ENCODE measurements around the gene MKRN2.
A peak's percentile ranks its signal among the peaks of the same experiment; 100 is the strongest.

MKRN2 gene

DNA sequence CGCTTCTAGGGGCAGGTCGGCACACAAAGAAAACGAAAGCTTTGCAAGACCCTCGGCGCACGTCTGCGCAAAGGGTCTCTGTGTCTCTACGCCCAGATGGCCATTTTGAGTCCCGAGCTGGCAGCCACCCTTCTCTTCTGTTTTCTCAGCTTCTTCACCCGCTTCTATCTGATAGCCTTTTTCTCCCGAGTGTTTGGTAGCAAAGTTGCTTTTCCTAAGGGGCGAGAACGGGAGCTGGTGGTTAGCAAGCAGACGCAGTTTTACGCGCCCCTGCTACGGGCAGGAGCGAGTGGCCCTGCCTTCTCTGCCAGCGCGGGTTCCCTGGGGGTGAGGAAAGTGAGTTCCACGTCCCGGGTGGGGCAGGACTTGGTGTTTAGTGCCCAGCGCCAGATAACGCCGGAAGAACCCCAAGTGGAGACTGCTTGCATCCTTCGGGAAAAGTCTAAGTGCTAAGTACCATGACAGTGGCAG, 2.9 kb upstream of the MKRN2 start:
- peak in 7 of 51 donors; percentile 5 to 20 (median 7) for DNase-seq

DNA sequence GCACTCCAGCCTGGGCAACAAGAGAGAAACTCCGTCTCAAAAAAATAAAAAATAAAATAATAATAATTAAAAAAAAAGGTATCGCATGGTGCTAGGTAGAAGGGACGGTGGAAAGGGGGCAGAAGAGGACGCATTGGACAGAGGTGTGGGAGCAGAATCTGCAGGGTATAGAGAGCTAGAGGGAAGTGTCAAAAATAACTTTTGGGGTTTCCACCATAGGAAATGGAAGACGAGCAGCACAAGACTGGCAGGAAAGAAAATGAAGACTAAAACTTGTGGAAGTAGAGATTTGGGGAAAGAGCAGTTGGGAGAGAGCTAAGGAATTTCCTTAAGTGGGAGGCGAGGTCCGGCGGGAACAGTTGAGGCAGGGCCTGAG, 585 bp upstream of the MKRN2 start:
- DNase-seq, result no peak

DNA sequence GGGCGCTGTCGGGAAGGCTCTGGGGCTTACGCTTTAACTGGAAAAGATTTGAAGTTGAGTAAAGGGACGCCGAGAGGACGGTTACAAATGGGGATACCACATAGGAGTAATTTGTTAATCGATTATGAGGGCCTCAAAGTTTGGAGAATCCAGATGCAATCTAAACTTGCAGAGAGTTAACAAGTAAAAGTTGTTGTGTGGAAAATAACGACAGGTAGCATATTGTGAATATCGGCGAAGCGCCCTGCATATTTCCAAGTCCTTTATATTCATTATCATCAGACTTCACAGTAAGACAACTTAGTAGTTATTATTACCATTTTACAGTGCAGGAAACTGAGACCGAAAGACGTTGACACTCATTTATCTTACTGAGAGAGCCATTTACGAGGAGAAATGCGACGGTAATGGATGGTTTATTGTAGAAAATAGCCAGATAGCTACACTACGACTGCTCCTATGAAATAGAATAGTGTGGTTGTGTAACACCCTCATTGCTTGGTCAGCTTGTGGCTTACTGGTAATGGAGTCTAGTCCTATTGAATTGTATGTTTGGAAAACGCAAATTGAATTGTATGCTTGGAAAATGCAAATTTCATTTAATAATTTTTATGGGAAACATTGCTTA, 700 bp downstream of the MKRN2 start:
- peak in 1 of 51 donors; percentile 72 for DNase-seq

DNA sequence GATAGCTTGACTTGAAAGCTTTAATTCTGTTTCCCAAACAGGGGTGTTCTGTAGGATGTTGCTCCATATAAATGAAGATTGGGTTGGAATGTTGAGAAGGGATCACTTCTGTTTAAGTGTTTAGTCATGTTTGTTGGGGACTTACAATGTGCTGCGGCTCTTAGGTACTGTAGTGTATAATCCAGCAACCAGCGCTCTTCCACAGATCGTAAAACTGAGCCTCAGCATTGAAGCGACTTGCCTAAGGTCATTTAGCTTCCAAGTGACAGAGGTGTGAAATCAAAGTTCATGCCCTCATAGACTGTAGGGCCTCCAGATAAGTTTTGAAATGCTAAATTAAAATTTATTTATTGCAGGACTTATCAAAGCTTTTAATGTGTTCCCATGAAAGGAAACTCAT, 1.8 kb downstream of the MKRN2 start:
- DNase-seq, result no peak

DNA sequence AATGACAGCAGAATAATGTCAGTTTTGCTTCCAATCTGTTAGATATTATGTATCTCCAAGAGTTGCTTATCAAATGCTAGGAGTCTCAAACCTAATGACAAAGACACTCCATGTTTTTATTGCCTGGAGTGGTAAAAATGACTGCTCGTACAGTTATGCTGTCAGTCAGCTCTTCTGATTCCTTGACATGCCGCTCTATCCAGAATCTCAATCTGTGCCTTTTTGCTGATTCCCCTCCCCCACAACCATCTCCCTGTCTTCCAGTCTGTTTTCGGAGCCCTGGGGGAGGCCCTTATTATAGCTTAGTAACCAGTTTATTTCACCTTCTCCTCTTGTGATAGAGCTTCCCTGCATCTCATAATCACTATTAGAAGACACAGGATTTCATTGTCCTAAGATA, 2.6 kb downstream of the MKRN2 start:
- no peak for DNase-seq

DNA sequence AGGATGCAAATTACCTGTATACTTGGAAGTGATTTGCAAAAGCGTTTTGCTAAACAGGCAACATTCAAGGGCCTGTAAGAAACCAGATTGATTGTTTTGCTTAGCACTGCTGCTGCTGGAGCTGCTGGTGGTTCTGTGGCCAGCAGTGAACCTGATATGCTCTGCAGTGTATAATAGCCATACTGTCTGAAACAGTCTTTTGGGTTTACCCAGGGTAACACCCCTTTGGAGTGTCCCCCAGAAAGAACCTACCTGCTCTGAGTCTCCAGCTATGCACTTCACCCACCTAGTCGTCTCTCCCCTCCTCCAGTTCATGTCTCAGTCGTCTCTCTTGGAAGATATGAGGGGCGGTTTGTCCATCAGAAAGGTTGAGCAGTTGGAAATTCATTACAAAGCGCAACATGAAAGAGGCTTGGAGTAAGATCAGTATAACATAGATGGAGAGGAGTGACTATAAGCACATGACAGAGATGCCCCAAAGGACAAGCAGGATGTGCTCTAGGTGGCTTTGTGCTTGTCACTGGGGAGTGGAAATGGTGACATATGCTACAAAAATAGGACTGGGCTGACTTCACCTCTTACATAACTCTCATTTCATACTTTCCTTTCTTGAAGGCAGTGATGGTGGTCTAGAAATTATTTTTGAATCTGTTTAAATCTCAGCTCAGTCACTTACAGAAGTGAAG, 3.8 kb downstream of the MKRN2 start:
- DNase-seq, result no peak

DNA sequence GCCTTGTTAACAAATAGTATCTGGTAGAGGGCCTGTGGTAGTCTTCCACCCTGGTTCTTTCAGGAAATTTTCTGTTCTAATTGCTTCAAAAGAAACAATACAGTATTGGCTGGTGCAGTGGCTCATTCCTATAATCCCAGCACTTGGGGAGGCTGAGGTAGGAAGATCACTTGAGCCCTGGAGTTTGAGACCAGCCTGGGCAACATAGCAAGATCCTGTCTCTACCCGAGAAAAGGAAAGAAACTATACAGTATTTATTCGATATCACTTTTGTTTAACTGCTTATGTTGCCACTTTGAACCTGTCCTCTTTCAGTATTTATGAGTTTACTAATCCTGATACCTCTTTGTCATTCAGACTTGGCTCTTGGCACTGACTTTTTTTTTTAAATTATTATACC, 4.5 kb downstream of the MKRN2 start:
- no peak for DNase-seq

DNA sequence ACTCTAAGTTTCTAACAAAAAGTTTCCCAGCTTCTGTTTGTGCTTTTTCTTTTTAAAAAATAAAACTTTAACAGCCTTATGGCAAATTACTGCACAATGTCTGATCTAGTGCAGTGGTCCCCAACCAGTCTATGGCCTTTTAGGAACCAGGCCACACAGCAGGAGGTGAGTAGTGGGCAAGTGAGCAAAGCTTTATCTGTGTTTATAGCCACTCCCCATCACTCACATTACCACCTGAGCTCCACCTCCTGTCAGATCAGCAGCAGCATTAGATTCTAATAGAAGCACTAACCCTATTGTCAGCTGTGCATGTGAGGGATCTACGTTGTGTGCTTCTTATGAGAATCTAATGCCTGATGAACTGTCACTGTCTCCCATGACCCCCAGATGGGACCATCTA, 5.6 kb downstream of the MKRN2 start:
- no peak for DNase-seq

DNA sequence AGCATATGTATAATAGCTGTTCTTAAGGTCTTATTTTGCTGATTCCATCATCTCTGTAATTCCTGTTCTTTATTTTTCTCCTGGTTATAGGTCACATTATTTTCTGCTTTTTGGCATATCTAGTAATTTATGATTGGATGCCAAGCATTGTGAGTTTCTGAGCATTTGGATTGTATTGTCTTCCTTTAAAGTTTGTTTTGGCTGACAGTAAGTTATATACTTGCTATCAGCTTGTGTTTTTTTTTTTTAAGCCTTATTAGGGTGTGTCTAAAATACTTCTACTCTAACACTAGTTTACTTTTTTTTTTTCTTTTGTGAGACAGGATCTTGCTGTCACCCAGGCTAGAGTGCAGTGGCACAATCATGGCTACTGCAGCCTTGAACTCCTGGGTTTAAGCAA, 10.1 kb downstream of the MKRN2 start:
- no peak for DNase-seq

DNA sequence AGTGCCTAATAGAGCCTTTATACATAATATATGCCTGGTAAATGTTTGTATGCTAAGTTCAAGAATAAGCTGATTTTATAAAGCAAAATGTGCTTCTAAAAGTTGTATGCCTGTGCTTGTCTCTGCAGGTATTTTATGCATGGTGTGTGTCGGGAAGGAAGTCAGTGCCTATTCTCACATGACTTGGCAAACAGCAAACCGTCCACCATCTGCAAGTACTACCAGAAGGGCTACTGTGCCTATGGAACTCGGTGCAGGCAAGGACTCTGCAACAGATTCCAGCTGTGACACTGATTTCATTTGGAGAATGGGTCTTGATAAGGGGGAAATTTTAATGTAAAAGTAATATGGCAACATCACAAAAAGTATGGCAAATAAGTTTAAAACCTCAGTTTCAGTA, 11.9 kb downstream of the MKRN2 start:
- no peak for DNase-seq

DNA sequence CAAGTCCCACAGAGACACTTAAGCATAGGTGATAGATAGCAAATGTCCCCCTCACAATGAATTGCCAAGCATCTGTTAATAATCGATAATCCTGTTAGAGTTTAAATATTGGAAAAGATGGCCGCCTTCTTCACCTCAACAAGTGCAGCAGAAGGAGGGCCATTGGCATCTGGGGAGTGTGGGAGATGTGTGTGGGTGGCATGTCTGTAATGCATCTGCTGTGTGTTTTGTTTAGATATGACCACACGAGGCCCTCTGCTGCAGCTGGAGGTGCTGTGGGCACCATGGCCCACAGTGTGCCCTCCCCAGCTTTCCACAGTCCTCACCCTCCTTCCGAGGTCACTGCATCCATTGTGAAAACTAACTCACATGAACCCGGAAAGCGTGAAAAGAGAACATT, 12.9 kb downstream of the MKRN2 start:
- DNase-seq, result no peak

DNA sequence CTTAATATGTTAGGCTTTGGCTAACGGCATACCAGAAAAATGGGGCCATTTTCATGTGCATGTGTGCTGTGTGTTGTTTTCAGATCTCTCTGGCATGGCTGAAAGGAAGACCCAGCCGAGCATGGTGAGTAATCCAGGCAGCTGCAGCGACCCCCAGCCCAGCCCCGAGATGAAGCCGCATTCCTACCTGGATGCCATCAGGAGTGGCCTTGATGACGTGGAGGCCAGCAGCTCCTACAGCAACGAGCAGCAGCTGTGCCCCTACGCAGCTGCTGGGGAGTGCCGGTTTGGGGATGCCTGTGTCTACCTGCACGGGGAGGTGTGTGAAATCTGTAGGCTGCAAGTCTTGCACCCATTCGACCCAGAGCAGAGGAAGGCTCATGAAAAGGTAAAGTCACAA, 15.1 kb downstream of the MKRN2 start:
- DNase-seq, result no peak

DNA sequence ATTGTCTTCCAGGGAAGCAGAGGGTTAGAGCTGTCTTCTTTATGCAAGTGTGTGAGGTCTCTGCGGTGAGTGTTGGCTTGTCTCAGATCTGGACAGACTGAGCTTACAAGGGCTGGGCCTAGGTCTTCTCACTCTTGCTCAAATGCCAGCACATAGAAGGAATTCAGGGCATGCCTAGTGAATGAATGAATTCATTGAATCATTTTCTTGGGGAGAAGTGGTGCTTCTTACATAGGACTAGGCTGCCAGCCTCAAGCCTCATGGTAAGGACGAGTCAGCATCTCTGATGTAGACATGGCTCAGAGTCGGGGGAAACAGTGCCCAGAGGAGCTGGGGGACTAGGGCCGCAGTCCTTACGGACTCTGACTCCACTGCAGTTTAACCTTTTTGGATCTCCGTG, 17.2 kb downstream of the MKRN2 start:
- DNase-seq, result no peak

DNA sequence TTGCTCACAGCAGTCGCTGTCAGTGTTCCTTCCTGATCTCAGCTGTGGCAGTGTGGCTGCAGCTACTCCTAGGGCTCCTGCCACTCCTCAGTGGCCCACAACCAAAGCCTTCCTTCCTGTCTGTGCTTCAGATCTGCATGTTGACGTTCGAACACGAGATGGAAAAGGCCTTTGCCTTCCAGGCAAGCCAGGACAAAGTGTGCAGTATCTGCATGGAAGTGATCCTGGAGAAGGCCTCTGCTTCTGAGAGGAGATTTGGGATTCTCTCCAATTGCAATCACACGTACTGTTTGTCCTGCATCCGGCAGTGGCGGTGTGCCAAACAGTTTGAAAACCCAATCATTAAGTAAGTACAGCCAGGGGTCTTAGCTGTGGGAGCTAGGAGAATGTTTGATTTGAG, 17.8 kb downstream of the MKRN2 start:
- DNase-seq, result no peak

DNA sequence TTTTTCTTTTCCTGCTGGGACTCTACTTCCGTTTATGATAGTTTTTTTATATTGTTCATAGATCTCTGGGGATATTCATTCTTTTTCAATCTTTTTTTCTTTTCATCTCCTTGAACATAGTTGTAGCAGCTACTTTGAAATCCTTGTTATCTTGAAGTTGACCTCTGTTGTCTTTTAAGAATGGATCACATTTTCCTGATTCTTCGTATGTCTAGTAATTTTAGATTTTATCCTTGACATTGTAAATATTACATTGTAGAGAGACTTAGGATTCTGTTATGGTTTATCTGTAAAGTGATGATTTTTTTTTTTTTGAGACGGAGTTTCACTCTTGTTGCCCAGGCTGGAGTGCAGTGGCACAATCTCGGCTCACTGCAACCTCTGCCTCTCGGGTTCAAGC, 20.5 kb downstream of the MKRN2 start:
- no peak for DNase-seq

DNA sequence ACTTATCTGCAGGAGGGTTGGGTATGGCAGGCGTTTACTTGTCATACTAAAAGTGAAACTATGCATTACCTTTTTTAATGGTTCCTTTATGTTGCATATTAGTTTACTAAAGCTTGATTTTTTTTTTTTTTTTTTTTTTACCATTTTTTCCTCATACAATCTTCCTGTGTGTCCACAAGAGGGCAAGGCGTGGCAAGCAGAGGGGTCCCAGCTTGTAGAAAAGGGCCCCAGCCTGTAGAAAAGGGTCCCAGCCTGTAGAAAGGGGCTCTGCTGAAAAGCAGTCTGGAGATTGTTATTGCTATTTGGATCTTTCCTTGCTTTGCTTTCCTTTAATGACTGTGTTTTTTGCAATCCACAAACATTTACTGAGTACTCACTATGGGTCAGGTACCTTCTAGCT, 21.9 kb downstream of the MKRN2 start:
- DNase-seq, result no peak

DNA sequence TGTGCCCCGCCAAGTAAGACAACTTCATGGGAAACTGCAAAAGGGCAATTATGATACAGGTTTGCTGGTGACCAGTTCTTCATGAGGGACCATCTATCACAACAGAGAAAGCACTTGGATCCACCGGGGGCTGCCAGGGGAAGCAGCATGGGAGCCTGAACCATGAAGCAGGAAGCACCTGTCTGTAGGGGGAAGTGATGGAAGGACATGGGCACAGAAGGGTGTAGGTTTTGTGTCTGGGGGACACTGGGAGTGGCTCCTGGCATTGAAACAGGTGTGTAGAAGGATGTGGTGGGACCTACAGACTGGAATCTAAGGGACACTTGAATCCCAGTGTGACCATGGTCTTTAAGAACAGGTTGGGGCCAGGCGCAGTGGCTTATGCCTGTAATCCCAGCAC, 22.6 kb downstream of the MKRN2 start:
- DNase-seq, result no peak

DNA sequence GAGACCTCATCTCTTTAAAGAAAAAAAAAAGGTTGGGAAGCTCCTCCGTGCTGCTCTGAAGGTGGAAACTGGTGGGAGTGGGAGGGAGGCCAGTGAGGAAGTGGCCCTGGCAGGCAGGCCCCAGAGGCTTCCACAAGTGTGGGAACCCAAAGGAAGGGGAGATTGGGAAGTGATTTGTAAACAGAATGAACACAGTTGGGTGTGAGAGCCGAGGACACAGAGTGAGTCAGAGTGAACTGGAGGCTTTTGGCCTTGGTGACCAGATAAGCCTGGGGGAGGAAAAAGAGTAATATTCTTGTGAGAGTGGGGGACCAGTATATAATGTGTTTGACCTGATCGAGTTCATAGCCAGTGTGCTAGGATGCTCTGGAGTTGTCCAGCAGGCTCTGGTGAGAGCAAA, 23.0 kb downstream of the MKRN2 start:
- DNase-seq, result no peak

DNA sequence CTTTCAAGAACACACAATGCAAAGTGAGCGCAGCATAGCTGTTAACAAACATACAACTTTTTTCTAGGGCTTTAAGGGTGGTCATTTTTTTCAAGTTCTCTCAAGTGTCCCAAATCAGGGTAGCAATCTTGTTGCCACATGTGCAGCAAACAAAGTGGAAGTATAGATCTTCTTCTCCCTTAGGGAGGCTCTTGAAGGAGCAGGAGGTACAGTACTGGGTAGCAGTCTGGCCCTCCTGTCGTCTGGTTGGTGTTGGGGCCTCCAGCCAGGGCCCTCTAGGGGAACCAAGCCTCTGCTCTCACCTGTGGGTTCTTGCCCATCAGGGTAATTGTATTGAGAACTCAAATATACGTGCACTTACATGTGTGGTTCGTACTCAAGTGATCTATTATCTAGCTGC, 25.8 kb downstream of the MKRN2 start:
- no peak for DNase-seq

DNA sequence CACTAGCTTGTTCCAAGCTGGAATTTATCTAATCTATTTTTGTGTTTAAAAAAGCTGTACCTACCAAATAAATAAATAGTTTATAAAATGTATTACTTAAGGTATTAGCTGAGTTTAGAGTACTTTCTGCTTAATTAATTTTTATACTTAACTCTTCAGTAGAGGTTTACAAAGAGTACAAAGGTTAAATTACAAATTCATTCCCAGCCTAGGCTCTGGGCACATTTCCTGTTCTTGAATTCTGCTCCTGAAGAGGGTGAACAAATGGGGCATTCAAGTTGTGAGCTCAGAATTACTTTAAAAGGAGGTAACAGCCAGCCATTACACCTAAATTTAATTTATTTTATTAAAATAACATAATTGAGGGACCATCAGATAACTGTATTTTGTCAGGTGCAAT, 26.4 kb downstream of the MKRN2 start:
- no peak for DNase-seq

DNA sequence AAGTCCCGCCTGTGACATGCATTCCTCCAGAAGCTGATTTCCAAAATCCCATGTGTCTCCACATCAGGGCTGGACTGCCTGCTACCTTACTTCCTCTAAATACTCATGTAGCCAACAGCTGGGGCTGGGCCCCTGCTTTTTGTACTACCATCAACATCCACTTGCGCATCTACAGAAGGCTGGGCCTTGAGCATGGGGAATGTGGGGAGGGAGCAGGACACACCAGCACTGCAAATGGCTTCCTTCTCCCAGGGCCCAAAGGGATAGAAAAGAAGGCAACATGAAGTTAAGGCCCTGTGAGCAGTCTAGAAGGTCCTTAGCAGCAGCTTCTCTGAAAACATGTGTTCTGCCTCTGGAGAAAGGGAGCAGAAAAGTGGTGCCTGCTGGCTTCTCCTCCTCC, 27.2 kb downstream of the MKRN2 start:
- no peak for DNase-seq

DNA sequence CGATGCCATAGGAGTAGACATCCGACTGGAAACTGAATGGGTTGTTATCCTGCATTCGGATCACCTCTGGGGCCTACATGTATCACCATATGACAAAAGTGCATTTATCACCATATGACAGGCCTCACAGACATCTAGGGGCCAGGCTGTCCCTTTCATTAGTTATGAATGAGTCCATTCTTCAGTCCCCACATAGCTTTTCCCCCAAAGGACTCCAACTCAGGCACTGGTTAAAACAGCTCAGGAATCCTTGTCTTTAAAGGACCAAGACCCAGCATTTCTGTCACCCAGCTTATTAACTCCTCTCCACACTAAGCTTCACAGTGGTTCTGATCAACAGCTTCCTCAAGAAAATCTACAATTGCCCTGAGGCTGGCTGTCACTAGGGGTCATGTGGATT, 28.3 kb downstream of the MKRN2 start:
- DNase-seq, result no peak

DNA sequence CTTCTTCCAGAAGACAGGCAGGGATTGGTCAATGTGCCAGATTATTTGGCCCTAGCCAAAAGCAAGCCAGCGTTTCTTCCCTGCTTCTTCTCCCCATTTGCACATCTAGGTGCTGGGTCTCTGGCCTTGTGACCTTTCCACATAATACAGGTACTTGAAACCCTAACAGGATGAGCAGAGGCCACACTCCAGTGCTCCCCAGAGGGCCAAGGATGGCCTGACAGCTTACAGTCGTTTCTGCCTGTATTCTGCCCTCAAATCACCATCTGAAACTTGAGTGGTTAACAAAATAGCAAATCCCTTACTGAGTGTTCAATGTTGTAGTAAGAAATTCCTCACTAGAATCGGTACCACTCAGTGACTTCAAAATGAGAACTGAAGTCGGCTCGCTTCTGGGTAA, 29.1 kb downstream of the MKRN2 start:
- DNase-seq, result no peak

DNA sequence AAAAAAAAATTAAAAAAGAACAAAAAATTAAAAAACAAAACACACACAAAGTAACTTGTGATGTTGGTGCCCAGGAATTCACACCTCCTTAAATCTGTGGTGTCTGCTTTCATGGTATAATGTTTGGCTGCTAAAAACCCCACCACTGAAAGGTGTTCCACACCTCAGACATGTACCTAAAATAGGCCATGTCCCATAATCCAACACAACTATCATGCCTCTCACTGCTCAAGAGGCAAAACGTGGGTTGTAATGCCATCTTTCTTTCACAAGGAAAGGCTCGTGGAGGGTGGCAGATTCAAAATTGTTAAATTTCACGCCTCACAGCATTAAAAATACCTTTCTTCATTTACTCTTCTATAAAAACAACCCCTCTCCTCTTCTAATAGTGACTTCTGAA, 29.5 kb downstream of the MKRN2 start:
- no peak for DNase-seq
